Activated naive CD8-positive, alpha-beta T cell treated with anti-CD3 and anti-CD28 coated beads, Interleukin-2, amount 10 ng/mL, durations not matched to agents 7 days and 5 days (primary cell): ENCODE results near the gene SLC49A3. TPM values are rescaled to one million over a fixed set of nuclear protein-coding genes. Genes with fewer than 3 reads are reported as not detected.
A peak's percentile ranks its signal among the peaks of the same experiment; 100 is the strongest.
"Not testable (repeated sequence)": the region's sequence is repeated elsewhere in the genome, so short reads cannot be mapped to it uniquely, and the experiment has no call there.

Experiments
- ATAC-seq: fragments of 150-1000 bp; cut with Tn5 transposase; one replicate; pipeline ENCODE4 v1.10.0; 2021; ENCODE audit warnings: low read depth, moderate library complexity
- POLR2A ChIA-PET: fragments of 350-600 bp; sonication (Branson Sonifier 250); formaldehyde crosslinking; loops from one replicate; lab custom pipeline; 2021; ENCODE audit warnings: antibody characterized with exemption; lab: Charles Lee
- DNase-seq: peaks from one replicate; pipeline ENCODE4 v3.0.0; 2021
- H3K27ac Mint-ChIP-seq: one replicate; pipeline ENCODE4 v1.8.0; 2022; ENCODE audit warnings: mild to moderate bottlenecking, mixed read lengths
- H3K27me3 Mint-ChIP-seq: one replicate; pipeline ENCODE4 v1.8.0; 2022; ENCODE audit warnings: mild to moderate bottlenecking, moderate library complexity, mixed read lengths
- H3K36me3 Mint-ChIP-seq: one replicate; pipeline ENCODE4 v1.8.0; 2021; ENCODE audit warnings: mild to moderate bottlenecking, mixed read lengths
- H3K4me1 Mint-ChIP-seq: one replicate; pipeline ENCODE4 v1.8.0; 2021; ENCODE audit warnings: mixed read lengths
- H3K4me3 Mint-ChIP-seq: one replicate; pipeline ENCODE4 v1.8.0; 2022; ENCODE audit warnings: mild to moderate bottlenecking, moderate library complexity, mixed read lengths
- H3K9me3 Mint-ChIP-seq: one replicate; pipeline ENCODE4 v1.8.0; 2021; ENCODE audit warnings: mixed read lengths
- total RNA-seq, 2 experiments: library from RNA; stranded (reverse); gene quantifications; one replicate each; pipeline ENCODE4 v1.2.3, GENCODE V29; 2021

The SLC49A3 gene
- 1 to 10 TPM; 2.0 to 2.1 TPM for total RNA-seq

DNA sequence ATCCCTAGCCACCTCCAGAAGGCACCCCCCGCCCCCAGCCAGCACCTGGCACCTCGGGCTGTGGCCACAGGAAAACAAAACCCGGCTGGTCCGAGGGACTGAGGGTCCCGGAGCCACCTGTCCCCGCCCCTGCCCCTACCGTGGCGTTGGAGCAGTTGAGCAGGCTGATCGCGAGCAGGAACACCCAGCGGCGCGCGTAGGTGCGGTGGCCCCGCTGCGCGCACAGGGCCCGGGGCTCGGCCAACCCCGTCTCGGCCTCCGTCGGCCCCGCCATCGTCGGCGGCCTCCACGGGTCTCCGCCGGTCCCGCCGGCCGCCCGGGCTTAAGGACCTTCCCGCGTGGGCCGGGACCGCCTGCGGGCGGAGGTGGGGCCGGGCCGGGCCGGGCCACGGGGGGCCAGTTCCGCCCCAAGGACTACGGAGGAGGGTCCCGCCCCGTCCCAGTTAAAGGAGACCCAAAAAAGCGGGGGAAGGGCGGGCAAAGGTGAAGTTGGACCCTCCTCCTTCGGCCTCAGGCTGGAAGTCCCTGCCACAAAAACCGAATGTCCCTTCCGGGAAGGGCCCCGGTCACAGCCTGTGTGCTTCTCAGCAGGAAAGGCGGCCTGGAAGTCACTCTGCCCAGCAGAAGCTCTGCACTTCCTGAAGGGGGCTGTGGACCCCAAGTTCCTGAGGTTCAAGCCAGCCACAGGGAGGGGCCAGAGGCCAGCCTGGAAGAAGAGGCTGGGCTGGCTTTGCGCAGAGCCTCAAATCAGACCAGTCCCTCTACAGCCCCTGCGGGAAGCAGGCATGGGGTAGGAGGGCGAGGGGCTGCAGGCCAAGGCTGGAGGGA is at the start of gene SLC49A3:
Gene SLC49A3, minus strand, starts transcription at position 298 of the 828 bp plus-strand sequence. Its CDS starts 24 bp downstream, at position 274.
- DNase-seq (peak; percentile 50), ATAC-seq (peak; percentile 51)
- Mint-ChIP-seq H3K4me3 (peak within 1 kb of the TSS; percentile 35), H3K27ac (no peak within 1 kb of the TSS), H3K9me3 (no peaks in the 10 kb centered on the region), H3K4me1 (no peaks in the 10 kb centered on the region), H3K27me3 (peaks cover 4% of the 10 kb centered on the region), H3K36me3 (no peaks in the 10 kb centered on the region)
- POLR2A ChIA-PET, result interaction anchor here (1.3 kb wide), 1 partner anchor 8 kb away, joined by 3 read pairs; no protein-coding TSS in a partner anchor

DNA sequence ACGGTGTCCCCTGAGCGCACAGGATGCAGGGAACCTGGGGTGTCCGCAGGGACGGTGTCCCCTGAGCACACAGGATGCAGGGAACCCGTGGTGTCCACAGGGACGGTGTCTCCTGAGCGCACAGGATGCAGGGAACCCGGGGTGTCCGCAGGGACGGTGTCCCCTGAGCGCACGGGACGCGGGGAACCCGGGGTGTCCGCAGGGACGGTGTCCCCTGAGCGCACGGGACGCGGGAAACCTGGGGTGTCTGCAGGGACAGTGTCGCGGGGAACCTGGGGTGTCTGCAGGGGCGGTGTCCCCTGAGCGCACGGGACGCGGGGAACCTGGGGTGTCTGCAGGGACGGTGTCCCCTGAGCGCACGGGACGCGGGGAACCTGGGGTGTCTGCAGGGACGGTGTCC is 47.6 kb upstream of the SLC49A3 start:
- POLR2A ChIA-PET, H3K36me3 Mint-ChIP-seq, DNase-seq, H3K9me3 Mint-ChIP-seq, H3K4me3 Mint-ChIP-seq, H3K4me1 Mint-ChIP-seq, H3K27me3 Mint-ChIP-seq, H3K27ac Mint-ChIP-seq, ATAC-seq: not testable (repeated sequence)

DNA sequence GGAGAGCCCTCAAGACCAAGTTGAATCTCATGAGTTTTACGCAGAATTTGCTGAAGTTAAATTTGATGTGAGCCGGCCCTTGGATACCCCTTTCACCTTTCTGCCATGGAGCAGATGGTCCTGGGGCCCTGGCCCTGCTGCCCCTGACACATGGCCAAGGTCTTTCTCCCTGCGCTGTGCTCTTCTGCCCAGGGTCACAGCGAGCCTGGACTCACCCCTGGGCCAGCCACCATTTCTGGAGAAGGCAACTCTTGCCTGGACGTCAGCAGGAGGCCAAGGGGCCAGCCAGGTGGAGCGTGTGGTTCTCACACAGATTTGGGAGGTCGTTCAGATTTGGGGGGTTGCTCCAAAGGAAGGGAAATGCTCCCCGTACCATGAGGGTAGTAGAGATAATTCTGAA is 46.6 kb upstream of the SLC49A3 start:
- Mint-ChIP-seq H3K4me1 (no peaks in the 10 kb centered on the region), H3K27ac (no peak overlapping the region), H3K4me3 (no peak overlapping the region), H3K27me3 (no peaks in the 10 kb centered on the region), H3K9me3 (no peaks in the 10 kb centered on the region), H3K36me3 (peaks cover 8% of the 10 kb centered on the region)
- ATAC-seq, result no peak
- POLR2A ChIA-PET, result no interaction called here
- DNase-seq, result no peak

DNA sequence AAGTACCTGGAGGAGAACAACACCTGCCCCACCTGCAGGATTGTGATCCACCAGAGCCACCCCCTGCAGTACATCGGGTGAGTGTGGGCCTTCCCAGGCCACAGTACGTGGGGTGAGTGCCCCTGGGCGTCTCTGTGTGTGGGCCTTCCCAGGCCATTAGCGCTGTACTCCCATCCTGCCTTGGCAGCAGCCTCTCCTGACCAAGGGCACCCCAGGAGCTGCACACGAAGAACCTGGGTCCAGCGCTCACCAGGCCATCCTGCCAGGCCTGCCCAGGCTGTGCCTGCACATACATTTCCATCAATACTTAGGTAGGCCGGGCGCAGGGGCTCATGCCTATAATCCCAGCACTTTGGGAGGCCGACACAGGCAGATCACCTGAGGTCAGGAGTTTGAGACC is 46.0 kb upstream of the SLC49A3 start:
- H3K4me1 Mint-ChIP-seq, result no peaks in the 10 kb centered on the region
- H3K36me3 Mint-ChIP-seq, result peaks cover 9% of the 10 kb centered on the region
- no peak for DNase-seq
- no peak overlapping the region for H3K4me3 Mint-ChIP-seq
- ATAC-seq, result no peak
- H3K27me3 Mint-ChIP-seq, result no peaks in the 10 kb centered on the region
- no peaks in the 10 kb centered on the region for H3K9me3 Mint-ChIP-seq
- H3K27ac Mint-ChIP-seq, result no peak overlapping the region
- POLR2A ChIA-PET, result no interaction called here

DNA sequence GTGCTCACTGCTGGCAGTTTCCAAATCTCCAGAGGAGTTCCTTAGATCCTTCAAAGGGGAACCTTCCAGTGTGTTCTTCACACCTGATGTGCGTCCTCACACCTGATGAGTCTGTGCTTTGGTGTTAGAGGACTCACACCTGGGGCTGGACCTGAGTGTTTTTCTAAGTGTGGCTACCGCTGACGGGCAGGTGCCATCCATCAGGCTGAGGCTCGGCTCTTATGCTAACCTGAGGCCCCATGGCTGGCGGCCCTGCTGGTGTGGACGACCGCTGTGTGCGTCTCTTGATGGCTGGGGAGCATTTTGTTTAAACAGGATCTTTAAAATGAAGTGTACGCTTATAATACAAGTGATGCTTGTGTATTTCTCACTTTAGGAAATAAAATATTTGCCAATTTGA is 45.1 kb upstream of the SLC49A3 start:
- no peak overlapping the region for H3K27ac Mint-ChIP-seq
- POLR2A ChIA-PET, result no interaction called here
- no peaks in the 10 kb centered on the region for H3K4me1 Mint-ChIP-seq

DNA sequence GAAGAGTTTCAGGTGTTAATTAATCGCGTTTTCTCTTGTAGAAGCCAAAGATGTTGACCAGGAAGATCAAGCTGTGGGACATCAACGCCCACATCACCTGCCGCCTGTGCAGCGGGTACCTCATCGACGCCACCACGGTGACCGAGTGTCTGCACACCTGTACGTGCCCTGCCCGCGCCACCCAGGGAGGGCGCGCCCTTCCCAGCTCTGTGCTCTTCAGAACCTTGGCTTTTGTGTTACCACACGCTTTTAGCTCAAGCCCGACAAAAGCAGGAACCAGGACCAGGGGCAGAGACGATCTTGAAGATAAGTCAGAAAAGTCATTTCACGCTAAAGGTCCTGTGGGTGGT is 44.7 kb upstream of the SLC49A3 start:
- no peak for DNase-seq
- Mint-ChIP-seq H3K36me3 (peaks cover 11% of the 10 kb centered on the region), H3K27me3 (no peaks in the 10 kb centered on the region), H3K4me1 (no peaks in the 10 kb centered on the region), H3K4me3 (no peak overlapping the region), H3K27ac (no peak overlapping the region), H3K9me3 (no peaks in the 10 kb centered on the region)
- ATAC-seq, result no peak
- POLR2A ChIA-PET, result no interaction called here

More for the DNA sequence above, 45.1 kb upstream of the SLC49A3 start:
- no peak for DNase-seq
- H3K9me3 Mint-ChIP-seq, result no peaks in the 10 kb centered on the region
- no peaks in the 10 kb centered on the region for H3K27me3 Mint-ChIP-seq
- no peak for ATAC-seq
- H3K4me3 Mint-ChIP-seq, result no peak overlapping the region
- H3K36me3 Mint-ChIP-seq, result peaks cover 11% of the 10 kb centered on the region

DNA sequence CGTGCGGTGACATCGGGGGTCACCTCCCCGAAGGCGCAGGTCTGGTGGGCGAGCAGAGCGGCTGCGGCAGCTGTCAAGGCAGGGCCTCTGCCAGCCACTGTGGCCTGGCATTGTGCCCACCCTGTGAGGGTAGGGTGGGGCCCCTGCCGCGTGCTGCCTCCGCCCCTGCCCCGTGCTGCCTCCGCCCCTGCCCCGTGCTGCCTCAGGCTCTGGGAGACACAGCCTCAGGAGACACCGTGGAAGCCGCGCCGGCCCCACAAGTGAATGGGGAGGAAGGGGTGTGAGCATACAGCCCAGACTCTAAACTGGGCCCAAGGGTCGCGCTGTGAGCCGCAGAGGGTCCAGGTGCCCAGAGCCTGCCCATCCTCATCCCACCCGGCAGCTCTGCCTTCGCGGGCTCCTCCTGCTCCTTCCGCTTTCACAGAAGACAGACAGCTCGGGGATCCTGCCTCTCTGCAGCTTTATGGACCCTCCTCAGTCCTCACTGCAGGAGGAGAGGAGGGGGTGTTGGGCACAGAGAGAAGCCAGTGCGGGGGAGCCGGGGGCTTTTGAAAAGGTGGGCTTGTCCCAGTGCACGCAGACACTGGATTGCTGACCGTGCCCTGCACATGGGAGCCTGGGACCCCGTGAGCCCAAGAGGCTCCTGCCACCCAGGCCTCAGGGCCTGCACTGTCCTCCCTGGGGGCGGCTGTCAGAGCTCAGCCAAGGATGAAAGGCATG is 44.1 kb upstream of the SLC49A3 start:
- no peak for DNase-seq

DNA sequence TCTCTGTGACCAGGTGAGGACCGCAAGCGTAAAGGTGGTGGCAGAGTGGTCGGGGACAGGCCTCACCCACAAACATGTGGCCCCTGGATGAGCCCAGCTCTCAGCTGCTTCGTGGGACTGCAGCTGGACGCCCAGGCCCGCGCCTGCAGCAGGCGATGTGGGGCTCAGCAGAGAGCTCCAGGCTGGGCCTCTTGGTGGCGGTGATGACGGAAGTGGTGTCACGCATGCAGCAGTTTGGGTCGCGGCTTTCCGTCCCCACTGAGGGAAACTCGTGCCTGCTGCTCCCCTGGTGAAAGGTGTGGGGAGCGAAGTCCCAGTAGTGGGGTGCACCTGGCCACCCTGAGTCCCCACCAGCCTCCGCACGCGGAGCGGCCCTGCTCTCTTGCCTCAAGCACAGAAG is 43.5 kb upstream of the SLC49A3 start:
- POLR2A ChIA-PET, result no interaction called here
- no peak overlapping the region for H3K4me3 Mint-ChIP-seq
- no peaks in the 10 kb centered on the region for H3K4me1 Mint-ChIP-seq
- no peak overlapping the region for H3K27ac Mint-ChIP-seq
- H3K27me3 Mint-ChIP-seq, result no peaks in the 10 kb centered on the region
- DNase-seq (no peak), ATAC-seq (no peak)
- H3K9me3 Mint-ChIP-seq, result no peaks in the 10 kb centered on the region
- peaks cover 11% of the 10 kb centered on the region for H3K36me3 Mint-ChIP-seq

More for the DNA sequence above, 44.1 kb upstream of the SLC49A3 start:
- H3K27ac Mint-ChIP-seq, result no peak overlapping the region
- ATAC-seq, result no peak
- H3K27me3 Mint-ChIP-seq, result no peaks in the 10 kb centered on the region
- POLR2A ChIA-PET, result no interaction called here
- no peaks in the 10 kb centered on the region for H3K4me1 Mint-ChIP-seq
- peaks cover 11% of the 10 kb centered on the region for H3K36me3 Mint-ChIP-seq
- no peaks in the 10 kb centered on the region for H3K9me3 Mint-ChIP-seq
- no peak overlapping the region for H3K4me3 Mint-ChIP-seq

DNA sequence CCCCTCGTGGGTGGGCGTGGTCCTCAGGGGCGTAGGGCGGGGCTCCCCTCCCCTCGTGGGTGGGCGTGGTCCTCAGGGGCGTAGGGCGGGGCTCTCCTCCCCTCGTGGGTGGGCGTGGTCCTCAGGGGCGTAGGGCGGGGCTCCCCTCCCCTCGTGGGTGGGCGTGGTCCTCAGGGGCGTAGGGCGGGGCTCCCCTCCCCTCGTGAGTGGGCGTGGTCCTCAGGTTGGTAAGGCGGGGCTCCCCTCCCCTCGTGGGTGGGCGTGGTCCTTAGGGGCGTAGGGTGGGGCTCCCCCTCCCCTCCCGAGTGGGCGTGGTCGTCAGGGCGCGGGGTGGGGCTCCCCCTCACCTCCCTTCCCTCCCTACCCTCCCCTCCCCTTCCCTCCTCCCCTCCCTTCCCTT is 43.0 kb upstream of the SLC49A3 start:
- POLR2A ChIA-PET, H3K27me3 Mint-ChIP-seq, DNase-seq, H3K9me3 Mint-ChIP-seq, H3K4me1 Mint-ChIP-seq, ATAC-seq, H3K27ac Mint-ChIP-seq, H3K4me3 Mint-ChIP-seq: not testable (repeated sequence)
- peaks cover 11% of the 10 kb centered on the region for H3K36me3 Mint-ChIP-seq

DNA sequence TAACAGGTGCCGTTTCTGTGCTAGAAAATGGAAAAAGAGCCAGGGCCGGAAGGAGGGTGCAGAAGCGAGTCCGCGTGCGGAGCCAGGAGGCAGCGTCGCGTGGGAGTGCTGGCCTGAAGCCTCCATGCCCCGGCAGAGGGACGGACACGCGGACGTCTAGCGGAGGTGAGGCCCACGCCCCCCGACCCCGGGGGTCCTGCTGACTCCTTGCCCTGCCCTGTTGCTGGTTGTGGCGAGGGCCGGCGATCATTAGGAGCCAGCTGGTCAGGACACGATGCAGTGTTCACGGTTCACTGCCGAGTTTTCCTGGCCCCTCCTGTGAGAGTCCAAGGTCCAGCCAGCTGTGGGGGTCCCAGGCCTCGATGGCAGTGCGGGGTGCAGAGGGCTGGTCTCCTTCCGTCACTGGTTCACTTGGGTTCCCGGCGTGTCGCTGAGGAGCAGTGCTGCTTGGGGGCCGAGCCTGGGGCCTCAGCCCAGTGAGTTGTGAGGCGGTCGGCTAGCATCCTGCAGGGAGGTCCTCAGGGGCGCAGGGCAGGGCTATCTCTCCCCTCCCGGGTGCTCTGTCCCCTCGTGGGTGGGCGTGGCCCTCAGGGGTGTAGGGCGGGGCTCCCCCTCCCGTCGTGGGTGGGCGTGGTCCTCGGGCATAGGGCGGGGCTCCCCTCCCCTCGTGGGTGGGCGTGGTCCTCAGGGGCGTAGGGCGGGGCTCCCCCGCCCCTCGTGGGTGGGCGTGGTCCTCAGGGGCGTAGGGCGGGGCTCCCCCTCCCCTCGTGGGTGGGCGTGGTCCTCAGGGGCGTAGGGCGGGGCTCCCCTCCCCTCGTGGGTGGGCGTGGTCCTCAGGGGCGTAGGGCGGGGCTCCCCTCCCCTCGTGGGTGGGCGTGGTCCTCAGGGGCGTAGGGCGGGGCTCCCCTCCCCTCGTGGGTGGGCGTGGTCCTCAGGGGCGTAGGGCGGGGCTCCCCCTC is 42.3 kb upstream of the SLC49A3 start:
- H3K4me1 Mint-ChIP-seq, H3K4me3 Mint-ChIP-seq, DNase-seq, POLR2A ChIA-PET, H3K9me3 Mint-ChIP-seq, H3K27ac Mint-ChIP-seq, H3K27me3 Mint-ChIP-seq: not testable (repeated sequence)
- ATAC-seq, result peak; percentile 14
- H3K36me3 Mint-ChIP-seq, result peaks cover 11% of the 10 kb centered on the region

DNA sequence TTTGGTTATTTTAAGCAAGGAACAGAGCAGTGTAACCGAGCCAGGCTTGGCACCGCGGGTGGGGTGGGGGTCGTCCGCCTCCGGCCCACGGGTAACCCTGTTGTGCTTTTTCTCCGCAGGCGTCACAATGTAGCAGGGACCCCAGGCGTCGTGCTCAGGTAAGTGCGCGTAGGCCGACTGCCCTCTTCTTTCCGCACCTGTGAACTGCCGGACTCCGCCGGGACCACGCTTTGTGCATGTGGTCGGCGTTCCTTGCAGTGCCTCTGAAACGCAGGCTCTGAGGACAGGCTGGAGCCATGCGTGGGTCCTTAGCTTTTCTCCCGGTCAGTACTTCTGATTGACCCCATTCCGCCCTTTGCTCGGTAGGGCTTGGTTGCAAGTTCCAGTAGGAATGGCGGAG is 41.6 kb upstream of the SLC49A3 start:
- Mint-ChIP-seq H3K27me3 (no peaks in the 10 kb centered on the region), H3K36me3 (peaks cover 9% of the 10 kb centered on the region), H3K4me3 (no peak overlapping the region), H3K9me3 (no peaks in the 10 kb centered on the region), H3K27ac (no peak overlapping the region), H3K4me1 (peaks cover 2% of the 10 kb centered on the region)
- DNase-seq, result no peak
- ATAC-seq, result no peak
- POLR2A ChIA-PET, result no interaction called here

DNA sequence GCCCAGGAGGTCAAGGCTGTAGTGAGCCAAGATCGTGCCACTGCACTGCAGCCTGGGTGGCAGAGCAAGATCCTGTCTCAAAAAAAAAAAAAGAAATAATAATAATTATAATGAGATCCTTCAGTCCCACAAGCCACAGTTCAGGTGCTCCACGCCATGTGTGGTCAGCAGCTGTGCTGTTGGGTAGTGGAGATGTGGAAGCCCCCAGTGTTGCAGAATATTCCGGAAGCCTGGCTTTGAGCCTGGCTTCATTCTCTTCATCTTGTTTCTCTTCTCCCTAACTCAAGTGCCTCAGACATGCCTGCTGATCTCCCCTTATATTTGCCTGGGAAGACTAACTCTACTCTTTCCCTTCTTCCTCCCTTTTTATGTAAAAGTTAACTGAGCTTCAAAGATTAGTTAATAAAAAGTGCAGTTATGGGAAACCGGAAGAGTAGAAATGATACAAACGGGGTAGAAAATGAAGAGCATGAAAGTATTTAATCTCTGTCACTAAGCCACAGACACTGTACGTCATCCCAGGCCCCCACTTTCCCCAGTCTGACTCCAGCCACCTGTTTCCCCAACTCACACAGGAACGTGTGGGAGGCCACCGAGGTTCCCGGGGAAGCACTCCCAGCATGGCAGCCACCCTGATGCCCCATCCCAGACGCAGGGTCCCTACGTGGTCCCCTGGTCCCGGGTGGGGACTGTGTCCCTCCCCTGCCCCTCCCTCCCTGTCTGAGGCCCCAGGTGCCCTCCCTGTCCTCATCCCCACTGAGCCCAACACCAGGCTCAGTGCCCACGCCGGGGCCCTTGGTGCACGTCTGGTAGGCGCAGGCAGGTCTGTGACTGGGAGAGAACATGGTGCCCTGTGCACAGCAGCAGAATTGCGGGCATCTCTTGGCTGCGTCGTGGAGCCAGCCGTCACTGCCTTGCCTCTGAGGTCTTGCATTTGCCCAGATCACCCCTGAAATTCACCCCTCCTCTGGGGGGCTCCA is 40.7 kb upstream of the SLC49A3 start:
- H3K27ac Mint-ChIP-seq, result no peak overlapping the region
- POLR2A ChIA-PET, result no interaction called here
- DNase-seq (no peak), ATAC-seq (no peak)
- no peak overlapping the region for H3K4me3 Mint-ChIP-seq
- H3K9me3 Mint-ChIP-seq, result no peaks in the 10 kb centered on the region
- H3K27me3 Mint-ChIP-seq, result no peaks in the 10 kb centered on the region
- H3K4me1 Mint-ChIP-seq, result peaks cover 2% of the 10 kb centered on the region
- H3K36me3 Mint-ChIP-seq, result peaks cover 8% of the 10 kb centered on the region
